ENCODE results near the gene ADRB2.
A peak's percentile ranks its signal among the peaks of the same experiment; 100 is the strongest.

ADRB2 gene

DNA sequence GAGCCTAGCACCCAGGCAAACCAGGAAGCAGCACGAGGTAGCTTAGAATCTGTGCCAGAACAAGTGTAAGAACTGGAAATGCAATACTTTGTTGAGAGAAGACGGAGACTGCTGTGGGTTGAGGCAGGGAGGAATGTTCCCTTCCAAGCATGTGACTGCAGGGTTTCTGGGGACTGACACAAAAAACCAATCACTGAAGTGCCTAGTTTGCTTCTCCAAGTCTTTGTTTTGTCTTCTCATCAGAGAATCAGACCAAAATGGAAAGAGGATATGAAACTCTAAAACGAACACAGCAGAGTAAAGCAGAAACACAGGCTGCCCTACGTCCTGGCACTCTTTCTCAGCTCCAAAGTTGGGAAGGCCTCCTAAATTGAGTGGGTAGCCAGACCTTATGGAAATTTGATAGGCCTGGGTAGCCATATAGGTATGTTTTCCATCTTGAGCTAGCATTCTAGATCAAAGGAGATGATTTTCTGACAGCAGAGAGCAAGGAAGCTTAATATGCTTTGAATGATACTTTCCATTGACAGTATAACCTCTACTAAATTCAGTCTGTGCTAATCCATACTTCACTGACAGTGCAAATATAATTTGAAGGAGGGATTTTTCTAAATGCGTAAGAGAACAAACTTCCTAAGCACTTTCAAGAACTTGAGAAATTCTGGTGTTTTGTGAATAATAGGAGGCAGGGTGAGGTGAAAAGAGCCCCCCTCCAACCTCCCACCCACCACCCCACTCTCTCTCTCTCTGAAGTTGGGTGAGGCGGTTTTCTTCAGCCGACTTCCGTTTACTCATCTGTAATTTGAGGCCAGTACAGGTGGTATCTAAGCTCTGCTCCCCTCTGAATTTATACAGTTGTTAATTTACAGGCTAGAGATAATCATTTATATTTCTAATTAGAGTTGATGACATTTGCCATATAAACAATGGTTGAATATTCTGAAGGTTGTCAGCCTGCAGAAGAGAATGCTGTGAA lies 5.5 kb downstream of the ADRB2 start:
- no peak for DNase-seq

DNA sequence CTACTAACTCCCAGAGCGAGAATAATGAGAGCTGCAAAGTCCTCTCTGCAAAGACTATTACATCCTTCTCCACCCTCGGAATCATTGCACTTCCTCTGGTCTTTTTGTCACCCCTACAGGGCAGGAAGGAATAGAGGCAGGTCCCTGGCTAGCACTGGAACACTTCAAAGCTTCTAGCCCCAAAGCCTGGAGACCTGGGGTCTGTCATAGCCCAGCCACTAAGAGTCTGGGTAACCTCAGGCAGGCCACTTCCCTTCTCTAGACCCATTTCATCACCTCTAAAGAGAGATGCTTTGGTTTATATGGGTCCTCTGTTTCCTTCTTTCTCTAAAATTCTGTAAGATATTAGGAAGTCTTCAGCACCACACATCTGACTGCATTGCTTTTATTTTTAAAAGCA lies 6.7 kb downstream of the ADRB2 start:
- DNase-seq = no peak

DNA sequence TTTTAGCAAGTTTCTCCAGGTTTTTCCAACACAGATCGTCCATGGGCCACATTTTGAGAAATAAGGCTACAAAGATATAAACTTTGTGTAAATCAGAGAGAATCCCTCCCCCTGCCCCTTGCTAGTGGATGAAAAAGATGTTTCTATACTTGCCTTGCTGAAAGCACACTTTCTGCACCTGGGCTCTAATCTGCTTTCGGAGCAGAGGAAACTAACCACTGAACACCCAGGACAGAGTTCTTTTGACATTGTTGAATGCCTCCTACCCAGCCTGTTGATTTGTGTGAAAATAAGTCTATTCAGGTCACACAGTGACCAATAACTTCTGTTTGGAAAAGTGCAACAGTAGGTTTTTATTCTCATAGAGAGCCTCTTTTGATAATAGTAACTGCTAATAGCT lies 7.5 kb downstream of the ADRB2 start:
- no peak for DNase-seq

DNA sequence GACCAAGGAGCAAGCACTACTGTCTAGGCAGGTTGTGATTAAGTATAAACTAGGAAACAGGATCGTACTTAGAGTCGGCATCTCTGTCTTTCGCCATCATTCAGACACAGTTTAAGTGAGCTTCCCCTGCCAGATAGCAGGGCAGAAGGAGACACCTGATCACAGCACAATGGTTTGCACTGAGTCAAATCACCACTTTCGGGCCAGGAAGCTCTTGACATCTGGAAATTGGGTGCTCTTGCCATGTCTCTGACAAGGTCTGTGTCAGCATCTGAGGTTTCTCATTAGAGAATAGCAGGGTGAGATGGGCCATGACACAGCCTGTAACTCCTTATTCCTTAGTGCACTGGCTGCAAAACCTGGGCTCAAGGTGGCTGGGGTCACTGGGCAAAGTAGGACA lies 8.3 kb downstream of the ADRB2 start:
- DNase-seq = no peak

DNA sequence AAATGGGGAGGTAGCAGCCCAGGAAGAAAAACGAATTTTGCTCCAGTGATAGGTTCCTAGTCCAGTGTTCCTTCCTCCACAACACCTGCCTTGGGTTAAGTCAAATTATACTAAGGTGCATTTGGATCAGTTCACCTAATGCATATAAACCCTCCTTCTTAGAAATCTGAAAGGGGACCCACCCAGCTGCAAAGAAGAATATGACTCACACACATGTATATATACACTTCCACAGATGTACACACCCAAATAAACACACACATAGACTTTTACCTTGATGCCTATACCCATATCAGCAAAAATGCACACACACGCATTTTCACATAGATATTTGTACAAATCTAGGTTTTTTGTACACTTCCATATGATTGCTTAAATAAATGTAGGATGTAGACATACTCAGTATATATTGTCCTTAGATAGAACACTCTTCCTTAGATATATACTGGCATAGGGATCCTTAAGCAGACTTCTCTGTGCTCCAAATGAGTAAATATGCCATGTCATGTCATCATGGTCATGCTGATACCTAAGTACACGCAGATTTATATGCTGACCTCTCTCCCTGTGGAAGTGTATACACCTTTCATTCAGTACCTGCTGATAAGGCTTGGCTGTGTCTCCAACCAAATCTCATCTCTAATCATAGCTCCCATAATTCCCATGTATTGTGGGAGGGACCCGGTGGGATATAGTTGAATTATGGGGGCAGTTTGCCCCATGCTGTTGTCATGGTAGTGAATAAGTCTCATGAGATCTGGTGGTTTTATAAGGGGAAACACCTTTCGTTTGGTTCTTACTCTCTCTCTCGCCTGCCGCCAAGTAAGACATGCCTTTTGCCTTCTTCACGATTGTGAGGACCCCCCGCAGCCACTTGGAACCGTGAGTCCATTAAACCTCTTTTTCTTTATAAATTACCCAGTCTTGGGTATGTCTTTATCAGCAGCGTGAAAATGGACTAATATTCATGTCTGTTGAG lies 10.2 kb downstream of the ADRB2 start:
- DNase-seq = no peak

DNA sequence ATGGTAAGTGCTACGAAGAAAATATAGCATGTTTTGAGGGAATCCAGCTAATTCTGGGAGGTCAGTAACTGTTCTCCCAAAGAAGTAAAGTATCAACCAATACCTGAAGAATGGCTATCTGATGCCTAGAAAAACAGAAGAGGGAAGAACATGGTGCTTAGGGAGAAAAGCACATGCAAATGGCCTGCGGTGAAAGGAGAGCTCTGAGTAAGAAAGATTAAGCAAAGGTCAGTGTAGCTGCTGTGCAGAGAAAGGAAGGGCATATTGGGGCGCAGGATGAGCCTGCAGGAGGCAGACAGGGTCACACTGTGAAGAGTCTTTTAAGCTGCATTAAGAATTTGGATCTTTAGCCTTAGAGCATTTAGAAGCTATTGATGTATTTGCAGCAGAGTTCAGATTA lies 11.0 kb downstream of the ADRB2 start:
- DNase-seq = no peak

DNA sequence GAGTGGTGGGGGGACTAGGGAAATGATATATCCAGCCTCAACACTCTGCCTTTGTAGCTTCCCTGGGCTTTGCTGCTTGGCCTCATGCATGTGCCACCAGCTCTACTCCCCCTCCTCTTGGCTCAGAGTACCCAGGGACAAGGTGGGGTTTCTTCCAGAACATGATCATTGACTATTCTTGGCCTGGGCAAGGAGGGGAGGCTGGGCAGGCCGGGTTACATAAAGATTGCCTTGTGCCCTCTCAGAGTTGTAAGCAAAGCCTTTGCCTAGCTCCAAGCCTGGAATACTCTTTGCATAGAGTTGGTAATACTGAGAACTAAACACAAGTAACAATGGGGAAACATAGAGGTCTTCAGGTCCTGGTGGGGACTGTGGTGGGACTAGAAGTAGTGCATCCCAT lies 11.9 kb downstream of the ADRB2 start:
- DNase-seq = no peak

DNA sequence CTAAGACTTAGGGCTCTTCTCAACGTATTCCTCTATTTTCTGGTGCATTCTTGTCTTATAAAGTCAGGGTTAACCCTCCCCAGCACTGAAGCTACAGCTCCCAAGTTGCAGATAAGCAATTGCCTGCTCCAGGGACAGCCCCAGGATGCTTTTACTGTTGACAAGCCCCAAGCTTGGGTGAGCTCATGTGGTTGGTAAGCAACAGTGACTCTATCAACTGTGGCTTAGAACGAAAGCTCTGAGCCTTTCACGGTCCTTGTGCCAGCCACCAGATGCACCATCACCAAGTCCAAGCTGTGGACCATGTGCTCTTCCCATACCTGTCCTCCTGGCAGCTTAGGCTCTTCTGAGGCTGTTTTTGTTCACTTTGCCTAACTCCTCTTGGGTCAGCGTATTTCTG lies 13.5 kb downstream of the ADRB2 start:
- no peak for DNase-seq

DNA sequence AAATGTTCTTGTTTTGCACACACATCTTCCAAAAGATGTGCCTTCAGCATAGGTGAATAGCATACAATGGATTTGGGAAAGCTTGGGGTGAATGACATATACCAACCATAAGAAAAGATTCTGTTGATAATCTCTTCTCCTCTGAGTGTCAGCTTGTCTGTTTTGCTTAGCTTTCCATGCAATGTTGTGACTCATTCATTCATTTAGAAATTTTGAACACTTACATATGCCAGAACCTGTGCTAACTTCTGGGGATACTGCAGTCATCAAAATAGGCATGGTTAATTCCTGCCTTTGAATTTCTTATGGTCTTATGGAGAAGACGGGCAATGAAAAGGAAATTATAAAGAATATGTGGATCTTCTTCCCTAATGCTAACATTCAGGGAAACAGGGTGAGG lies 14.1 kb downstream of the ADRB2 start:
- no peak for DNase-seq

DNA sequence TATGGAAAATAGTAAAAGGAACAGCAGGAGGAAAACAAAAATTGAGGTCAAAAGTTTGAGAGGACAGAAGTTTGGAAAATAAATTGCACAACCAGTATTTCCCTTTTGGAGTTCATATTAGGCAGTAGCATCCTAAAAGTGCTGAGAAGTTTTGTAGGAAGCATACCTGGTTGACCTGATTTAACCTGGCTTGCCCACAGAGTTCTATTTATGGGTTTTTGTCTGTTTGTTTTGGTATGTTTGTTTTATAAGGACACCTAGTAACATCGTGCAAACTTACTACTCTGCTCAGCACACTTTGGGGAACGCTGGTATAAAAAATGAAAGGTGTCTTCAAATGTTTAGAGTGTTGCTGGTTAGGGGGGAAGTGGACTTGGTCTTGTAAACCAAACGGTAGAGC lies 15.1 kb downstream of the ADRB2 start:
- no peak for DNase-seq

DNA sequence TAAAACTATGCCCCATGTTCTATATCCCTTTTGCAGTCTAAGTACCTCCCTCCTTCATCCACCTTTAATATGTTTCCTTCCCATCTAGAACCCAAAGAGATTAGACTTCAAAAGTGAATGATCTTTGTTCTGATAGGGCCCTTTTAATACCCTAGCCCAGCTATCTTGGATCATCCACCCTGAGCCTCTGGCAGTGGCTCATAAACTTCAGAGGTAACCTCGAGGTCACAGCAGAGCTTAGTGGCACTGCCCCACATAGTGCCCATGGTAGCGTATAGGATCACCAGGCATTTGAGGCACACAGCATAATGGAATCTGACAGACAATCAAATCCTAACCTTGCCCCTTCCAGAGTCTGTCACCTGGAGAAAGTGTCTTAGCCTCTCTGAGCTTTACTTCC lies 15.8 kb downstream of the ADRB2 start:
- DNase-seq = no peak

DNA sequence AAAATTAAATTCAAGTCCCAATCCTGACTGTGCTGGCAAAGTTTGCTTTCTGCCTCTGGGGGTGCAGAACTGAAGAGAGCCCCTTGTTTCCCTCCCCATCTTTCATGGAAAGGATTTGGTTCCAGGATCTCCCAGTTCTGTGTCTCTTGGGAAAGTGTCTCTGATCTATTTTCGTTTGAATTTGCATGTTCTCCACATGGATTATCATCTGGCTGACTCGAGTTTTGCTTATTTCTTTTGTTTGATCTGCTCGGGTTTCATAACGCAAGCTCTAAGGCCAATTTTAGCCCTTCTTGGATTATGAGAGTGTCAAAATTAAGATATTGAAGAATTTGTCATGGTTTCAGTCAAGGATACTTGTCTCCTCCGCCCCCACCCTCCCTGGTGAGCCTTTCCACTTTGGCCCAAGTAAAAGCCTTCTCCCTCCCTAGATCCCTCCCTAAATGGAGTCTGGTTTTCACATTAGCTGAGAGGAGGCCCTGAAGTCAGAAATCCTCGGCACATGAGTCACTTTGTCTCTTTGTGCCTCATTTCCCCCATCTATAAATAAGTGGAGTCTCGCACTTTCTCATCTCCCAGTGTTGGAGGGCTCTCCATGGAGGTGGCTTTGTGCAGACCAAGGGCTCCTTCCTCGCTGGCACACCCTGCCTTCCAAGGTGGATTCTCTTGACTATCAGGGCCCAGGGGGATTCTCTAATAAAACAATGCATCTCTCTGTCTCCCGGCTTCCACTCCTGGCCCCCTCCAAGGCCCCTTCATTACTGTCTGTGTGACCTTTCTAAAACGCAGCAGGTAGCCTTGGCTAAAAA lies 17.3 kb downstream of the ADRB2 start:
- DNase-seq = no peak

DNA sequence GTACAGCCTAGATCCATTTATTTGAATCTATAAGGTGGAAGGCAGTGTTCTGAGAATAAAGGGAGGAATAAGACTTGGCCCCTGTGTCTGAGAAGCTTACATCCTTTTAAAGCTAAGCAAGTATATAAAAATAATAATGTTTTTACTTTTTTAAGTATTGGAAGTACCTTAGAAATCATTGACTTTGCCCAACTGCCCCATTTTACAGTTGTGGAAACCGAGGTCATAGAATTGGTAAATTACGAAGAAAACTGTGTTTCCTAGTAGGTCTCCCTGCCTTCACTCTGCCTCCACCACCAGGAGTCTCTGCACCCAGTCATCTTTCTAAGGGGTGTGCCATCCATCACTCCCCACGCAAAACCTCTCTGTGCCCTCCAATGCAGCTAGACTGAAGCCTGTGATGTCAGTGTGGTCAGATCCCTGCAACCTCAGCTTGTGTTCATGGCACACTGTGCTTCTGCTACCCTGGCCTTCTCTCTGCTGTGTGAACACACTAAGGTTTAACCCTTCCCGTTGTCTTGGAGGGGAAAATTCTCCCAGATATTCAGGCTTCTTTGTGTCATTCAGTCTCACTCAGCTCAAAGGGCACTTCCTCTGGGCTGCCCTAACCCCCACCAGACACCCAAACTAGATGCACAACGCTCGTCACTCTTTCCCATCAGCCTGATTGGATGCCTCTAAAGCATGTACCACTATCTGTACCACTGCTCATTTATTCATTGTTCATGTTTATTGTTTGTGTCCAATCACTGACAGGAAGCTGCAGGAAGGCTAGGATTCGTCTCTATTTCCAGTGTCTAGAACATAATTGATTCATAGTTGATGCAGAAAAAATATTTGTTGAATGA lies 18.2 kb downstream of the ADRB2 start:
- DNase-seq = peak; percentile 16

DNA sequence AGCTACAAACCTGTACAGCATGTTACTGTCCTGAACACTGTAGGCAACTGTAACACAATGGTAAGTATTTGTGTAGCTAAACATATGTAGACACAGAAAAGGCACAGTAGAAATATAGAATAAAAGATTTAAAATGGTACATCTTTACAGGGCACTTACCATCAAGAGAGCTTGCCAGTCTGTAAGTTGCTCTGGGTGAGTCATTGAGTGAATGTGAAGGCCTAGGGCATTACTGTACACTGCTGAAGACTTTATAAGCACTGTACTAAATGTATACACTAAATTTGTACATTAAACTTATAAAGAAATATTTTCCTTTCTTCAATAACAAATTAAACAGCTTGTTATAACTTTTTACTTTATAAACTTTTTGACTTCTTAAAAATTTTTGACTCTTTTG lies 20.5 kb downstream of the ADRB2 start:
- no peak for DNase-seq

DNA sequence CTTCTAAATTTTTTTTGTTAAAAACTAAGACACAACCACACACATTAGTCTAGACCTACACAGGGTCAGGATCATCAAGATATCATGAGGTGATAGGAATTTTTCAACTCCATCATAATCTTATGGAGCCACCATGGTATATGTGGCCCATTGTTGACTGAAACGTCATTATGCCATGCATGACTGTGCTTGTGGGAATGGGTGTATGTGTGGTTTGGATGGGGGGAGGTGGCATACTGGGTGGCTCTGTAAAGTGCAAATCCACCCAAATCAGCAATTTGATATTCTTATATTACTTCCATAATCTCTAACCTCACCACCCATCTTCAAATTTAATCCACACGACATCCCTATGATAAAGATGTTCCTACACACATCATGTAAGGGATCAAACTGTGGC lies 21.0 kb downstream of the ADRB2 start:
- no peak for DNase-seq

DNA sequence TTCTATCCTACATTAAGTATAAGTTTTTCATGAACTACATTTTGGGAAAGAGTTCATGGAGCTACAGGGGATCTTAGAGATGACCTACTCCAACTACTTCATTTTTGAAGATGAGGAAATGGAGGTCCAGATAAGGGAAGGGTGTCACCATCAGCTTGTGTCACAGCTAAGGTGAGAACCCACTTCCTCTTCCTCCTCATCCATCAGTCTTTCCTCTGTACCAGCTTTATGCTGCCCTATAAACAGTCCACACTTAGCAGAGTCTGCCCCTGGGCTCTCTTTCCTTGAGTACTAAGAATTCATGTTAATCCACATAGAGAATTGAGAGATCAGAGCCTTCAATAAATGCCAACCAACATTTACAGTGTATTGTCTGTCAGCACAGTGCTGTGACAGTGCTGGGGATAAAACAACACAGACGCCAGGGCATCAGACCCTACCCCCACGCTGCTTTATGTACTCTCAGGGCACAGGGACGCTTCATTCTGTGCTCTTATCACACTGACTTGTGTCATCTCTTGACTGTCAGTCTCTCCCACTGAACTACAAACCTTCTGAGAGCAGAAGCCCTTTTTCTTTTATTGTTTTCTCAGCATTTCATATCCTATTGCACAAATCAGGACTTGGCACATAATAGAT lies 22.1 kb downstream of the ADRB2 start:
- DNase-seq = peak; percentile 7

DNA sequence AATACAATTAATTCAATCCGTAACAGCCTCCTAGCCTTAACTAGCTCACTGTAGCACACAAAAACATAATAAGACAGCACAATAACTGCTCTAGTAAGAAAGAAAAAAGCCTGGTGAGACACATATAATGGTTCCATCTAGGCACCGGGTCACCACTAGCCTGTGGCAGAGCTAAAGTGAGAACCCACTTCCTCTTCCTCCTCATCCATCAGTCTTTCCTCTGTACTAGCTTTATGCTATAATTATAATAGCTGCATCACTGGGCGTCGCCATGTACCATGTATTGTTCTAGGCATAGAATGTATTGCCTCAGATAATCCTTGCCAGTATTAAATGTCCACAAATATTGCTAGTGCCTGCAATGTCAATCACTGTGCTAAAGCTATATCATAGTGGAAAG lies 23.1 kb downstream of the ADRB2 start:
- peak; percentile 37 for DNase-seq

DNA sequence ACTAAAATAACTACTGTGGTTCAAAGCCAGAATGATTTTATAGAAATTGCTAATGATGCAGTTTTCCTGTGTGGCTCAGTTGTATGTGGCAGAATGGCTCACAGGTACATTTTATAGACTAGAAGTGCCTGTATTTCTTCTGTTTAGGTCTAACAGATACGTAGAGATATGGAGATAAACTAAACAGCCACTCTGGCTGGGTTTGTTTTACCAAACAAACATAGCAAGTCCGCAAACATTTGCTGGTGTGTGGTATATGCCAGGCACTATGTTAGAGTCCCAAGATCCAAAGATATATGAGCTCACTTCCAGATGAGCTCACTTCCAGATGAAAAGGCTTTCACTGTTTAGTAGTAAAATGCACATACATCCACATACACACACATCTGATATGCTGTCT lies 24.4 kb downstream of the ADRB2 start:
- DNase-seq = no peak

DNA sequence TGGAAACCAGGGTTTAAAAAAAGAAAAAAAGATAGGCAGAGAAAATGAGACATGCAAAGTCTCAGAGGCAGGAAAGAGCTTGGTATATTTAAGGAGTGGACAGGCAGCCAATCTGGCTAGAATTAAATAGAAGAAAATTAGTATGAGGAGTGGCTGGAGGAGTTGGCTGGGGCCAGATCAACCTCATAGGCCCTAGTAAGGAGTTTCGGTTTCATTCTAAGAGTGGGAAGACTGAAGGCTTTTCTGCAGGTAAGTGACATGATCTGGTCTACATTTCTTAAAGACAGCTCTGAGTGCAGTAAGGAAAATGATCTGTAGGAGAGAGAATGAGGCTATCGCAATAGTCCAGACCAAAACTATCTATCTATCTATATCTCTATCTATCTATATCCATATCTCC lies 27.5 kb downstream of the ADRB2 start:
- no peak for DNase-seq

DNA sequence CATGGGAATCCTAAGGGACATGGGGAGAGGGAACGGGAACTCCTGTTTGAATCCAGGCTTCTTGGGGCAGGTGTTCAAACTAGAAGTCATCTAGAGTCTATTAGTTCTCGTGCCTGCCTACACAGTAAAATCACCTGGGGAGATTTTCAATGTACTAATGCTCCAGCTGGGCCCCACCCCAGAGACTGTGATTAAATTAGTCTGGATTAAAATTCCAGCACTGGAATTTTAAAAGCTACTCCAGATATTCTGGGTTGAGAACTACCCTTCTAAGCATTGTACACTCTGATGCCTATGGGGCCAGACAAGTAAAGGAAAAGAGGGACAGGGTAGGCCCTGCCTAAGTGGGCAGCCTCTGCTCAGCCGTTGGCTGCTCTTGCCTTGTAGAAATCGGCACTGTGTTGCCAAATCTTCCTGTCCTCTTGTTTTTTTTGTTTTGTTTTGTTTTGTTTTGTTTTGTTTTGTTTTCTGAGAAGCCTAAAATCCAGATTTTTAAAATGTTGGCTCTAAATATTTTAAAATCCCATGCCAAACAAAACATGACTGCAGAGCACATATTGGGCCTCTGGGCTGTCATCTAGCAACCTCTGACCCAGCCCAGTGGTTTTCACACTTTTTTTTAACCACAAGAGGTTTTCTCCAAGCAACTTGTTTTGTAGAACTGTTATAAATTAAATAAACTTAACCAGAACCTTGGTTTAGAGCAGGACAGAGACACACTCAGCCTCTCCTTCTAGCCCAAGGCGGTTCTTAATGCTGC lies 29.0 kb downstream of the ADRB2 start:
- DNase-seq = no peak

DNA sequence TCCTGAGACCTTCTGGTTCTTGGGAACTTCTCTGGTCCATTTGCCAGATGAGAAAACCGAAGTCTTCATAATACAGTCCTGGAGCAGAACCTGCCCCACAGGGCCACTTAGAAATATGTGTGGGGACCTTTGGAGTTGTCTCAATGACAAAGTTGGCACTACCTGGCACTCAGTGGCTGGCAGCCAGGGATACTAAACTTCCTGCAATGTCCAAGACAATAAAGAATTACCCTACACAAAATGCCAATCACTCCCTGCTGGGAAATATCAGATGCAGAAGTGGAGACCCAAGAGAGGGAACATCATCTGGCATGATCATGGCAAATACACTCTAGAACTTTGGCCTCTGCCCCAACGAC lies 29.6 kb downstream of the ADRB2 start:
- no peak for DNase-seq

Measured in CD4-positive, alpha-beta T cell treated with Interleukin-17A for 4 hours (primary cell).